ENCODE results near the gene LRRC75A.

GRCh38 chr17:16478649-16479048 is 13.3 kb downstream of the LRRC75A start:
- TF ChIP-seq MAX (IDR thresholded peaks at IDR 0.05; ENCODE audit: insufficient read depth, insufficient read length) (no peak), CTCF (IDR thresholded peaks at IDR 0.05; ENCODE audit: extremely low read depth in 1 of 2, insufficient read depth in 1 of 2, low read depth in 1 of 2, low read length in 2 of 2) (no peak), POLR2AphosphoS5 (IDR thresholded peaks at IDR 0.05; ENCODE audit: insufficient read depth, low read depth, low read length) (no peak), EZH2 (IDR thresholded peaks at IDR 0.05; ENCODE audit: borderline replicate concordance, low read depth, low read length, severe bottlenecking) (no peak), FOS (IDR thresholded peaks at IDR 0.05; ENCODE audit: borderline replicate concordance, insufficient read depth, low read length) (no peak), JUN (IDR thresholded peaks at IDR 0.05; ENCODE audit: borderline replicate concordance, insufficient read depth, insufficient read length, low read depth) (no peak), POLR2A (IDR thresholded peaks at IDR 0.05; ENCODE audit: low read depth, low read length) (no peak), MYC (IDR thresholded peaks at IDR 0.05; ENCODE audit: low read depth, low read length) (no peak), GATA2 (IDR thresholded peaks at IDR 0.05; ENCODE audit: insufficient read depth, insufficient read length, low read depth, low read length) (no peak)

Measured in endothelial cell of umbilical vein (primary cell).